ENCODE data around the gene LAMP5. TPM values are rescaled to one million over a fixed set of nuclear protein-coding genes. Genes with fewer than 3 reads are reported as not detected.

LAMP5 gene
- total and polyA plus RNA-seq, 2 experiments from 2014 or later = 0.21 to 0.29 TPM

- TF ChIP-seq ZNF462 (CRISPR knock-in tag; IDR thresholded peaks at IDR 0.05) = no peak
Measured at GRCh38 chr20:9575836-9576235, 61.4 kb downstream of the LAMP5 start (continued).

- peaks cover 41% of the 10 kb centered on the region for H3K27me3 ChIP-seq (ENCODE audit: insufficient read depth)
- Mint-ChIP-seq H3K27me3 (ENCODE audit: insufficient read depth, low read depth, poor library complexity) (peaks cover 14% of the 10 kb centered on the region), H3K4me1 (peaks cover 53% of the 10 kb centered on the region), H3K9me3 (no peaks in the 10 kb centered on the region; the same call in 2 of the 3 replicates), H3K36me3 (ENCODE audit: low read depth) (0 out of 3 replicates have a peak, but pooled peaks cover 2% of the 10 kb centered on the region), H3K4me3 (no peak overlapping the region), H3K27ac (no peak overlapping the region)
- peak; percentile 44 for DNase-seq (ENCODE audit: low spot score)
- no peaks in the 10 kb centered on the region for H3K79me2 ChIP-seq (replicated peaks; ENCODE audit: insufficient read depth)
- H3K27ac ChIP-seq (ENCODE audit: low read depth) = no peak overlapping the region
- no peaks in the 10 kb centered on the region for H3F3A ChIP-seq (replicated peaks; ENCODE audit: low read depth)
- TF ChIP-seq ETS1 (IDR thresholded peaks at IDR 0.05) (no peak), ZNF462 (CRISPR knock-in tag; IDR thresholded peaks at IDR 0.05) (peak; percentile 66; the same call in 1 of the 2 replicates)
- peak overlapping the region; percentile 2; the same call in 1 of the 2 replicates for H3K4me2 ChIP-seq
- no peak overlapping the region for H2AFZ ChIP-seq
- no peaks in the 10 kb centered on the region for H3K36me3 ChIP-seq (ENCODE audit: insufficient read depth)
- no peak for ATAC-seq
- H3K4me3 ChIP-seq = no peak overlapping the region
- H3K9me2 ChIP-seq (ENCODE audit: insufficient read depth) = no peaks in the 10 kb centered on the region
- H4K20me1 ChIP-seq (replicated peaks; ENCODE audit: insufficient read depth) = no peaks in the 10 kb centered on the region
- H3K4me1 ChIP-seq (ENCODE audit: insufficient read depth) = peaks cover 45% of the 10 kb centered on the region
Measured at GRCh38 chr20:9576695-9577094, 62.3 kb downstream of the LAMP5 start.

All from GM23338 (cell line).